H9 (cell line): ENCODE measurements around the gene APLP2. TPM values are rescaled to one million over a fixed set of nuclear protein-coding genes. Genes with fewer than 3 reads are reported as not detected.

Experiments used
- DNase-seq: peaks from one replicate; pipeline ENCODE4 v3.0.0-alpha.2; 2017
- H2AFZ ChIP-seq: one replicate; pipeline ENCODE4 v1.6.1; 2013; ENCODE audit warnings: mild to moderate bottlenecking, low read length, control low read depth, moderate library complexity
- H2AK5ac ChIP-seq: 2 replicates; pipeline ENCODE4 v1.6.1; 2013; ENCODE audit warnings: low read length, control low read depth, mixed read lengths; ENCODE audit not compliant: insufficient read length
- H2BK120ac ChIP-seq: one replicate; pipeline ENCODE4 v1.6.1; 2013; ENCODE audit warnings: low read depth, mild to moderate bottlenecking, low read length, control low read depth, inconsistent platforms; ENCODE audit not compliant: poor library complexity, severe bottlenecking
- H2BK12ac ChIP-seq: 2 replicates; pipeline ENCODE4 v1.6.1; 2013; ENCODE audit warnings: low read length, control low read depth, mixed read lengths, low read depth; ENCODE audit not compliant: insufficient read length
- H2BK15ac ChIP-seq: 2 replicates; pipeline ENCODE4 v1.6.1; 2013; ENCODE audit warnings: low read depth, low read length, control low read depth
- H2BK20ac ChIP-seq: one replicate; pipeline ENCODE4 v1.6.1; 2013; ENCODE audit warnings: low read depth, mild to moderate bottlenecking, low read length, control low read depth, inconsistent platforms; ENCODE audit not compliant: poor library complexity, severe bottlenecking
- H2BK5ac ChIP-seq: 2 replicates; pipeline ENCODE4 v1.6.1; 2013; ENCODE audit warnings: low read length, control low read depth, mixed read lengths; ENCODE audit not compliant: insufficient read length
- H3K14ac ChIP-seq: 2 replicates; pipeline ENCODE4 v1.6.1; 2013; ENCODE audit warnings: low read length, control low read depth; ENCODE audit not compliant: insufficient read depth
- H3K18ac ChIP-seq: 2 replicates; pipeline ENCODE4 v1.6.1; 2013; ENCODE audit warnings: low read depth, mild to moderate bottlenecking, mixed read lengths, low read length, control low read depth; ENCODE audit not compliant: insufficient read length
- H3K23ac ChIP-seq: 2 replicates; pipeline ENCODE4 v1.6.1; 2013; ENCODE audit warnings: low read length, control low read depth, mixed read lengths, low read depth; ENCODE audit not compliant: insufficient read length
- H3K23me2 ChIP-seq: 2 replicates; pipeline ENCODE4 v1.6.1; 2013; ENCODE audit warnings: low read depth, mild to moderate bottlenecking, mixed read lengths, low read length, control low read depth; ENCODE audit not compliant: insufficient read length, poor library complexity, severe bottlenecking
- H3K27ac ChIP-seq: 2 replicates; pipeline ENCODE4 v1.5.1; 2013; ENCODE audit warnings: low read length, control low read depth, mixed read lengths, low read depth; ENCODE audit not compliant: insufficient read length
- H3K27me3 ChIP-seq: 2 replicates; pipeline ENCODE4 v1.6.1; 2013; ENCODE audit warnings: low read length, control low read depth, inconsistent platforms; ENCODE audit not compliant: insufficient read depth
- H3K4ac ChIP-seq: 2 replicates; pipeline ENCODE4 v1.6.1; 2013; ENCODE audit warnings: low read depth, mild to moderate bottlenecking, control low read depth, inconsistent platforms, low read length, moderate library complexity
- H3K4me1 ChIP-seq: 2 replicates; pipeline ENCODE4 v1.6.1; 2013; ENCODE audit warnings: low read length, control low read depth, inconsistent platforms; ENCODE audit not compliant: insufficient read depth
- H3K4me2 ChIP-seq: 2 replicates; pipeline ENCODE4 v1.6.1; 2013; ENCODE audit warnings: low read length, control low read depth, mixed read lengths; ENCODE audit not compliant: insufficient read length, insufficient read depth
- H3K56ac ChIP-seq: 2 replicates; pipeline ENCODE4 v1.6.1; 2013; ENCODE audit warnings: low read depth, mild to moderate bottlenecking, mixed read lengths, low read length, control low read depth; ENCODE audit not compliant: insufficient read length
- H3K79me1 ChIP-seq: 2 replicates; pipeline ENCODE4 v1.6.1; 2013; ENCODE audit warnings: low read depth, mild to moderate bottlenecking, moderate library complexity, low read length, control low read depth, inconsistent platforms; ENCODE audit not compliant: insufficient read depth, poor library complexity, severe bottlenecking
- H3K79me2 ChIP-seq: 2 replicates; pipeline ENCODE4 v1.6.1; 2013; ENCODE audit warnings: low read length, control low read depth, inconsistent platforms; ENCODE audit not compliant: insufficient read depth
- H3K9ac ChIP-seq: 2 replicates; pipeline ENCODE4 v1.6.1; 2013; ENCODE audit warnings: low read length, control low read depth, mixed read lengths; ENCODE audit not compliant: insufficient read length; ENCODE audit errors: extremely low read depth
- H3K9me3 ChIP-seq: one replicate; pipeline ENCODE4 v1.6.1; 2013; ENCODE audit warnings: low read depth, low read length, inconsistent platforms; ENCODE audit not compliant: control insufficient read depth
- H3T11ph ChIP-seq: one replicate; pipeline ENCODE4 v1.6.1; 2013; ENCODE audit warnings: mild to moderate bottlenecking, low read length, control low read depth, inconsistent platforms
- H4K20me1 ChIP-seq: one replicate; pipeline ENCODE4 v1.6.1; 2013; ENCODE audit not compliant: control insufficient read depth, insufficient read length, insufficient read depth
- H4K5ac ChIP-seq: 2 replicates; pipeline ENCODE4 v1.6.1; 2013; ENCODE audit warnings: low read depth, mild to moderate bottlenecking, mixed read lengths, low read length, control low read depth; ENCODE audit not compliant: insufficient read length
- H4K8ac ChIP-seq: replicated peaks from 2 replicates; pipeline ENCODE4 v1.6.1; 2013; ENCODE audit warnings: low read length, control low read depth, mixed read lengths, low read depth; ENCODE audit not compliant: insufficient read length
- H4K91ac ChIP-seq: 2 replicates; pipeline ENCODE4 v1.6.1; 2013; ENCODE audit warnings: low read depth, mild to moderate bottlenecking, moderate library complexity, mixed read lengths, low read length, control low read depth; ENCODE audit not compliant: insufficient read length
- H3K27ac Mint-ChIP-seq, 3 experiments: 2 replicates in 2 of 3; 3 replicates in 1 of 3; pipeline ENCODE4 v1.8.0; 2020 to 2021; ENCODE audit warnings: mixed read lengths in 3 of 3, mild to moderate bottlenecking in 1 of 3, moderate library complexity in 1 of 3
- H3K27me3 Mint-ChIP-seq: 2 replicates; pipeline ENCODE4 v1.8.0; 2021; ENCODE audit warnings: low read depth, mild to moderate bottlenecking, moderate library complexity, mixed read lengths
- H3K36me3 Mint-ChIP-seq, 3 experiments: 2 replicates in 2 of 3; 3 replicates in 1 of 3; pipeline ENCODE4 v1.8.0; 2020 to 2021; ENCODE audit warnings: low read depth in 3 of 3, mixed read lengths in 3 of 3; ENCODE audit not compliant: insufficient read depth in 1 of 3
- H3K4me1 Mint-ChIP-seq, 2 experiments: 2 replicates each; pipeline ENCODE4 v1.8.0; 2020; ENCODE audit warnings: mixed read lengths in 2 of 2
- H3K4me3 Mint-ChIP-seq, 2 experiments: 2 replicates in 1 of 2; 3 replicates in 1 of 2; pipeline ENCODE4 v1.8.0; 2020 to 2021; ENCODE audit warnings: mild to moderate bottlenecking in 2 of 2, mixed read lengths in 2 of 2, moderate library complexity in 1 of 2
- H3K9me3 Mint-ChIP-seq, 2 experiments: 2 replicates in 1 of 2; 3 replicates in 1 of 2; pipeline ENCODE4 v1.8.0; 2020; ENCODE audit warnings: mild to moderate bottlenecking in 2 of 2, mixed read lengths in 2 of 2, moderate library complexity in 1 of 2
- CTCF ChIP-seq: fragments of 200-600 bp; sonication (generic); conservative IDR thresholded peaks from 3 replicates; pipeline ENCODE4 v1.8.0; 2021; ENCODE audit warnings: antibody characterized with exemption, mild to moderate bottlenecking
- WGBS: extraction: QIAGEN DNeasy Blood & Tissue Kit; methylation state at CpG from one replicate; pipeline ENCODE4 v1.1.7; 2013; ENCODE audit warnings: missing lambda C conversion rate, low lambda C conversion rate, mixed read lengths; ENCODE audit not compliant: insufficient read length; ENCODE audit errors: extremely low coverage; 5-methylcytosine and 5-hydroxymethylcytosine counted together
- total RNA-seq: library from RNA; stranded (reverse); gene quantifications from 2 replicates; pipeline ENCODE4 v1.2.1, GENCODE V29; 2021

The APLP2 gene
- total RNA-seq, 1 experiment from 2014 or later, result 328 TPM

DNA sequence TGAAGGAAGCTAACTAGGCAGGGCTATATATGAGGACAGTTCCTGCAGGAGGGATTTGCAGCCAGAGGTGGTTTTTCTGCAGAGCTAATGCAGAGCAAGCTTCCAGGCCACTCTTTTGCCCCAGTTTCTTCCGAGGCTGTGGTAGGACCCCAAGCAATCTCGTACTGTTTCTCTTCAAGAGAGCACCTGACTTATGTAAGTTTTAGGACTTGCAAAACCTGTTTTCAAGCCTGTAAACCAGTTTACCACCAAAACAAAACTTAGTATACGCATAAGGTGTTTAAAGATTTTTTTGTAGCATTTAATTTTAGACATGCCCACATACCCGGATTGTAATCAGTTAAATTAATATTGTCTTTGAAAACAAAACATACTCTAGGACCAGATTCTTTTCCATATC is 7.7 kb upstream of the APLP2 start:
- DNase-seq, result no peak
- no peak overlapping the region for H3K56ac ChIP-seq
- Mint-ChIP-seq H3K27ac (no peak overlapping the region), H3K4me3 (no peak overlapping the region), H3K9me3 (no peaks in the 10 kb centered on the region), H3K4me1 (peaks cover 10 to 12% of the 10 kb centered on the region in 2 experiments; a peak in 3 of 4 replicates), H3K27me3 (peaks cover 15% of the 10 kb centered on the region), H3K36me3 (no peaks in the 10 kb centered on the region)
- no peak overlapping the region for H3K4me2 ChIP-seq
- H2BK12ac ChIP-seq, result no peak overlapping the region
- no peaks in the 10 kb centered on the region for H3K9me3 ChIP-seq
- no peak overlapping the region for H2BK5ac ChIP-seq
- no peaks in the 10 kb centered on the region for H3K23me2 ChIP-seq
- no peak overlapping the region for H3K18ac ChIP-seq
- H3K27ac ChIP-seq, result no peak overlapping the region
- no peak overlapping the region for H4K5ac ChIP-seq
- H3T11ph ChIP-seq, result no peak overlapping the region
- no CpG with 5 or more reads among the region's 4 CpGs for WGBS
- no peak overlapping the region for H2BK120ac ChIP-seq
- H3K79me2 ChIP-seq, result no peaks in the 10 kb centered on the region
- no peak overlapping the region for H2BK20ac ChIP-seq
- H3K9ac ChIP-seq, result no peak overlapping the region
- no peak overlapping the region for H3K14ac ChIP-seq
- no peak overlapping the region for H2AFZ ChIP-seq
- H3K27me3 ChIP-seq, result no peaks in the 10 kb centered on the region
- H3K23ac ChIP-seq, result no peak overlapping the region
- no peak overlapping the region for H2AK5ac ChIP-seq
- no peak overlapping the region for H4K91ac ChIP-seq
- TF ChIP-seq CTCF, result no peak
- H4K8ac ChIP-seq, result no peak overlapping the region
- no peaks in the 10 kb centered on the region for H4K20me1 ChIP-seq
- no peaks in the 10 kb centered on the region for H3K4me1 ChIP-seq
- no peaks in the 10 kb centered on the region for H3K79me1 ChIP-seq
- no peak overlapping the region for H3K4ac ChIP-seq
- no peak overlapping the region for H2BK15ac ChIP-seq
